ENCODE measurements around the gene MAMSTR. TPM values are rescaled to one million over a fixed set of nuclear protein-coding genes. Genes with fewer than 3 reads are reported as not detected.
A peak's percentile ranks its signal among the peaks of the same experiment; 100 is the strongest.
"Not testable (repeated sequence)": the region's sequence is repeated elsewhere in the genome, so short reads cannot be mapped to it uniquely, and the experiment has no call there.

MAMSTR gene, protein sequence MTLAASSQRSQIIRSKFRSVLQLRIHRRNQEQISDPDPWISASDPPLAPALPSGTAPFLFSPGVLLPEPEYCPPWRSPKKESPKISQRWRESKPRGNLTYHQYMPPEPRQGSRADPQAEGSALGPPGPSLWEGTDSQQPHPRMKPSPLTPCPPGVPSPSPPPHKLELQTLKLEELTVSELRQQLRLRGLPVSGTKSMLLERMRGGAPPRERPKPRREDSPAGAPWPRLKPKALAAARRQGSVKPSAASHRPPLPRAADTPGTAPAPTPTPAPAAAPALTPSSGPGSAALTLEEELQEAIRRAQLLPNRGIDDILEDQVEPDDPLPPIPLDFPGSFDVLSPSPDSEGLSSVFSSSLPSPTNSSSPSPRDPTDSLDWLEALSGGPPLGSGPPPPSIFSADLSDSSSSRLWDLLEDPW
- 1.3 and 1.8 TPM in 2 replicates for total RNA-seq
- long read RNA-seq, partial matches to known transcripts: 0 of 2 reads
- long read RNA-seq, other reads (novel, unspliced or antisense): 2 of 2 reads

GRCh38 chr19:48719263-48720171, at the start of gene MAMSTR:
TSS of gene MAMSTR (minus strand) at chr19:48719725. CDS start at chr19:48719031, 694 bp downstream.
- no peaks in the 10 kb centered on the region for H3K9me3 Mint-ChIP-seq (ENCODE audit: unreplicated experiment)
- TF ChIP-seq, protein P1, sequence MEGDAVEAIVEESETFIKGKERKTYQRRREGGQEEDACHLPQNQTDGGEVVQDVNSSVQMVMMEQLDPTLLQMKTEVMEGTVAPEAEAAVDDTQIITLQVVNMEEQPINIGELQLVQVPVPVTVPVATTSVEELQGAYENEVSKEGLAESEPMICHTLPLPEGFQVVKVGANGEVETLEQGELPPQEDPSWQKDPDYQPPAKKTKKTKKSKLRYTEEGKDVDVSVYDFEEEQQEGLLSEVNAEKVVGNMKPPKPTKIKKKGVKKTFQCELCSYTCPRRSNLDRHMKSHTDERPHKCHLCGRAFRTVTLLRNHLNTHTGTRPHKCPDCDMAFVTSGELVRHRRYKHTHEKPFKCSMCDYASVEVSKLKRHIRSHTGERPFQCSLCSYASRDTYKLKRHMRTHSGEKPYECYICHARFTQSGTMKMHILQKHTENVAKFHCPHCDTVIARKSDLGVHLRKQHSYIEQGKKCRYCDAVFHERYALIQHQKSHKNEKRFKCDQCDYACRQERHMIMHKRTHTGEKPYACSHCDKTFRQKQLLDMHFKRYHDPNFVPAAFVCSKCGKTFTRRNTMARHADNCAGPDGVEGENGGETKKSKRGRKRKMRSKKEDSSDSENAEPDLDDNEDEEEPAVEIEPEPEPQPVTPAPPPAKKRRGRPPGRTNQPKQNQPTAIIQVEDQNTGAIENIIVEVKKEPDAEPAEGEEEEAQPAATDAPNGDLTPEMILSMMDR (IDR thresholded peaks at IDR 0.05): no peak
- peaks cover 42% of the 10 kb centered on the region for H3K4me1 Mint-ChIP-seq (ENCODE audit: unreplicated experiment)
- H3K36me3 Mint-ChIP-seq (ENCODE audit: unreplicated experiment): no peaks in the 10 kb centered on the region
- no peak for DNase-seq (ENCODE audit: extremely low spot score, unreplicated experiment)
- peak within 1 kb of the TSS; percentile 99 for H3K27ac Mint-ChIP-seq (ENCODE audit: unreplicated experiment)
- H3K4me3 Mint-ChIP-seq (ENCODE audit: unreplicated experiment): peak within 1 kb of the TSS; percentile 96
- no peaks in the 10 kb centered on the region for H3K27me3 Mint-ChIP-seq (ENCODE audit: unreplicated experiment)

DNA sequence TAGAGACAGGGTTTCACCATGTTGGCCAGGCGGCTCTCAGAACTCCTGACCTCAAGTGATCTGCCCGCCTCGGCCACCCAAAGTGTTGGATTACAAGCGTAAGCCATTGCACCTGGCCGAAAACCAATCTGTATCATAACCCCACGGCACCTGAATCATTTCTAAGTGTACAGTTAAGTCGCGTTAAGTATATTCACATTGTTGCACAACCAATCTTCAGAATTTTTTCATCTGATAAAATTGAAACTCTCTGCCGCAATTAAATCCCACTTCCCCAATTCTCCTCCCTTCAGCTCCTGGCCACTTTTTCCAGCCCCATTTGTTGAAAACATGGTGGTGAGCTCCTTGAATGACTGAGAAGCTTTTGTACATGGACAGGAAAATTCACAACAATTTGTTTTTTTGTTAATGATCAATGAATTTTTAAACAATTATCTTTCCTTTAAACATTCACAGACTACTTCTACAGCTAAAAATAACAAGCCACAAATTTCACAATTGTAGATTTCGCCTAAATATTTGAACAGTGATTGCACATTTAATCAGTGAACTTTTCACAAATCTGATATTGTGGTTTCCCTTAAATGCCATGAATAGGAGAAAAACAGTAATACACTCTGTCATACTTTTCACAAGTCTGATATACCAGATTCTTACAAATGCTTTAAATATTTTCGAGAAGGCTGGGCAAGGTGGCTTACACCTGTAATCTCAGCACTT, 49.6 kb upstream of the MAMSTR start:
- no peak for DNase-seq (ENCODE audit: extremely low spot score, unreplicated experiment)
- peaks cover 13% of the 10 kb centered on the region for H3K4me1 Mint-ChIP-seq (ENCODE audit: unreplicated experiment)
- no peaks in the 10 kb centered on the region for H3K9me3 Mint-ChIP-seq (ENCODE audit: unreplicated experiment)
- H3K4me3 Mint-ChIP-seq (ENCODE audit: unreplicated experiment): no peak overlapping the region
- H3K27ac Mint-ChIP-seq (ENCODE audit: unreplicated experiment): no peak overlapping the region
- H3K36me3 Mint-ChIP-seq (ENCODE audit: unreplicated experiment): no peaks in the 10 kb centered on the region
- TF ChIP-seq, protein P1 (IDR thresholded peaks at IDR 0.05): no peak
- peaks cover 14% of the 10 kb centered on the region for H3K27me3 Mint-ChIP-seq (ENCODE audit: unreplicated experiment)

DNA sequence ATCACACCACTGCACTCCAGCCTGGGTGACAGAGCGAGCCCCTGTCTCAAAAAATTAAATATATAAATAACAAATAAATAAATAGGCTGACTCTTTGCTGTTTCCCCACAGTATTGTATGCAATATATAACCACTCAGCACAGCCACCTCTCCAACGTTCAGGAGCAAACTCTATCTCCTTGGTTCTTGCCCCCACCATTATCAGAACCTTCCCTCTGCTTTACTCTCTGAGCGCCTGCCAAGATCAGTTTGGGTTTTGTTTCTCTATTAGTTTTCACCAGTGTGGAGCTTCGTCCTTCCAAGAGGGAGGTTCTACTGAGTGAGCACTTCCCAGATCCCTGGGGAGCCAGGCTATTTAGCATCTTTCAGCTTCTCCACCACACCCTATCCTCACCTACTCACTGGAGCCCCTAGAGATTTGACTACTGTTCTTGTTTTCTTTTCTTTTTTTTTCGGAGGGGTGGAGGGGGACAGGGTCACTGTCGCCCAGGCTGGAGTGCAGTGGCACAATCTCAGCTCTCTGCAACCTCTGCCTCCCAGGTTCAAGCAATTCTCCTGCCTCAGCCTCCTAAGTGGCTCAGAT, 48.7 kb upstream of the MAMSTR start:
- not testable (repeated sequence) for H3K9me3 Mint-ChIP-seq (ENCODE audit: unreplicated experiment); H3K36me3 Mint-ChIP-seq (ENCODE audit: unreplicated experiment); DNase-seq (ENCODE audit: extremely low spot score, unreplicated experiment); H3K27ac Mint-ChIP-seq (ENCODE audit: unreplicated experiment); H3K4me3 Mint-ChIP-seq (ENCODE audit: unreplicated experiment)
- Mint-ChIP-seq H3K27me3 (ENCODE audit: unreplicated experiment) (peaks cover 14% of the 10 kb centered on the region), H3K4me1 (ENCODE audit: unreplicated experiment) (peaks cover 13% of the 10 kb centered on the region)

DNA sequence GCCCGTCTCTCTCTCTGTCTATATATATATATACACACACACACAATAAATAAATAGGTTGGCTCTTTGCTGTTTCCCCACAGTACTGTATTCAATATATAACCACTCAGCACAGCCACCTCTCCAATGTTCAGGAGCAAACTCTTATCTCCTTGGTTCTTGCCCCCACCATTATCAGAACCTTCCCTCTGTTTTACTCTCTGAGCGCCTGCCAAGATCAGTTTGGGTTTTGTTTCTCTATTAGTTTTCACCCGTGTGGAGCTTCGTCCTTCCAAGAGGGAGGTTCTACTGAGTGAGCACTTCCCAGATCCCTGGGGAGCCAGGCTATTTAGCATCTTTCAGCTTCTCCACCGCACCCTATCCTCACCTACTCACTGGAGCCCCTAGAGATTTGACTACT, 46.3 kb upstream of the MAMSTR start:
- Mint-ChIP-seq H3K4me1 (ENCODE audit: unreplicated experiment) (peaks cover 12% of the 10 kb centered on the region), H3K27me3 (ENCODE audit: unreplicated experiment) (peaks cover 32% of the 10 kb centered on the region)
- not testable (repeated sequence) for DNase-seq (ENCODE audit: extremely low spot score, unreplicated experiment); H3K27ac Mint-ChIP-seq (ENCODE audit: unreplicated experiment); H3K36me3 Mint-ChIP-seq (ENCODE audit: unreplicated experiment); H3K9me3 Mint-ChIP-seq (ENCODE audit: unreplicated experiment); H3K4me3 Mint-ChIP-seq (ENCODE audit: unreplicated experiment)

DNA sequence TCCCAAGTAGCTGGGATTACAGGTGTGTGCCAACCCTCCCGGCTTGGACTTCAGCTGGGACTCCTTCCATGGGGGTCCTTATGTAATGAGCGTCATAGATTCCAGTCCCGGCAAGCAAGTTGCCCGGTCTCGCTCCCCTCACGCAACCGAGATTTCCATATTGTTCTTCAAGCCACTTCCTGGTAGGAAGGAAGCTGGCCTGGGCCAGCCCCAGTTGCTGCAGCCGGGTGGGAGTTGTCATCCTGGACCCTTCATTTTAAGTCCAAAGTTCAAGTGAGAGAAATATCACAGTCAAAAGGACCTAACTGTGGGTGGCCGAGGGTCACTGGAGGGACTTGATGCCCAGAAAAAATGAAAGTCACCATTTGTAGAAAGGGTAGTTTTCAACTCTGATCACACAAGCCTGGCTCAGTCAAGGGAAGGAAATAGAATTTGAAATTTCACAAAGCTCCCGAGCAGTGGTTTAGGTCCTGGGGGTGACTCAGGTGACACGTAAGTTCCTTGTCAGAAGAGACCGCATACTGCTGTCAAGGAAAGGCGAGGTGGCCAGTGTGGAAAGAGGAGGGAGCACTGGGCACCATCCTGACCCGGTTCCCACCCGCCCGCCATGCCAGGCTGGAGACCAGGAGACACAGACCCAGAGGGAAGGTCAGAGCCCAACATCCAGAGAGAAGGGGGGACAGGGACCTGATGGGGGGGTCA, 41.1 kb upstream of the MAMSTR start:
- Mint-ChIP-seq H3K9me3 (ENCODE audit: unreplicated experiment) (no peaks in the 10 kb centered on the region), H3K27ac (ENCODE audit: unreplicated experiment) (no peak overlapping the region), H3K36me3 (ENCODE audit: unreplicated experiment) (no peaks in the 10 kb centered on the region), H3K4me1 (ENCODE audit: unreplicated experiment) (no peaks in the 10 kb centered on the region), H3K27me3 (ENCODE audit: unreplicated experiment) (peaks cover 29% of the 10 kb centered on the region), H3K4me3 (ENCODE audit: unreplicated experiment) (no peak overlapping the region)
- no peak for DNase-seq (ENCODE audit: extremely low spot score, unreplicated experiment)
- TF ChIP-seq, protein P1 (IDR thresholded peaks at IDR 0.05): no peak

All from osteocyte (in vitro differentiated cells).